Breast epithelium (tissue), 3 donors: ENCODE data around the gene PLCG1.

Source experiments
- POLR2A ChIP-seq: fragments of 450-650 bp; IDR thresholded peaks from one replicate; pipeline ENCODE4 v1.6.1; 2016; ENCODE audit warnings: antibody characterized with exemption, mild to moderate bottlenecking, moderate library complexity
- POLR2AphosphoS5 ChIP-seq, 3 donors: sonication (generic); formaldehyde crosslinking; IDR thresholded peaks; one replicate each; pipeline ENCODE4 v1.6.1; 2017; ENCODE audit warnings: antibody characterized with exemption in 3 of 3

GRCh38 chr20:41192575-41192974 lies 55.2 kb downstream of the PLCG1 start:
- TF ChIP-seq POLR2A (no peak), POLR2AphosphoS5 (IDR thresholded peaks at IDR 0.05) (no peak)
